Activated CD4-positive, alpha-beta T cell treated with anti-CD3 and anti-CD28 coated beads, Interleukin-2, amount 10 ng/mL, durations not matched to agents 7 days and 5 days (primary cell): ENCODE results near the gene C1orf210. TPM values are rescaled to one million over a fixed set of nuclear protein-coding genes. Genes with fewer than 3 reads are reported as not detected.

Experiments used
- CTCF ChIA-PET: fragments of 350-600 bp; sonication (Branson Sonifier 250); formaldehyde crosslinking; loops from one replicate; lab custom pipeline; 2021; ENCODE audit warnings: antibody characterized with exemption; lab: Charles Lee
- POLR2A ChIA-PET: fragments of 350-600 bp; sonication (Branson Sonifier 250); formaldehyde crosslinking; loops from one replicate; lab custom pipeline; 2021; ENCODE audit warnings: antibody characterized with exemption; lab: Charles Lee
- DNase-seq: peaks from one replicate; pipeline ENCODE4 v3.0.0-alpha.2; 2020
- H3K27ac Mint-ChIP-seq: one replicate; pipeline ENCODE4 v1.8.0; 2021; ENCODE audit warnings: mild to moderate bottlenecking, moderate library complexity, mixed read lengths
- H3K27me3 Mint-ChIP-seq: one replicate; pipeline ENCODE4 v1.8.0; 2021; ENCODE audit warnings: mixed read lengths
- H3K36me3 Mint-ChIP-seq: one replicate; pipeline ENCODE4 v1.8.0; 2021; ENCODE audit warnings: low read depth, mixed read lengths
- H3K4me1 Mint-ChIP-seq: one replicate; pipeline ENCODE4 v1.8.0; 2021; ENCODE audit warnings: mixed read lengths
- H3K4me3 Mint-ChIP-seq: one replicate; pipeline ENCODE4 v1.8.0; 2021; ENCODE audit warnings: mild to moderate bottlenecking, moderate library complexity, mixed read lengths
- H3K9me3 Mint-ChIP-seq: one replicate; pipeline ENCODE4 v1.8.0; 2021; ENCODE audit warnings: mixed read lengths
- total RNA-seq, 2 experiments: library from RNA; stranded (reverse); gene quantifications; one replicate each; pipeline ENCODE4 v1.2.3, GENCODE V29; 2021

Gene C1orf210
- total RNA-seq, 2 experiments from 2014 or later, result not detected

GRCh38 chr1:43307458-43308158, 22.2 kb upstream of the C1orf210 start:
- Mint-ChIP-seq H3K9me3 (no peaks in the 10 kb centered on the region), H3K27me3 (no peaks in the 10 kb centered on the region), H3K36me3 (no peaks in the 10 kb centered on the region), H3K27ac (no peak overlapping the region), H3K4me1 (no peaks in the 10 kb centered on the region), H3K4me3 (no peak overlapping the region)
- ChIA-PET CTCF (interaction anchor here (1.1 kb wide), 1 partner anchor 26 kb away, joined by 3 read pairs; no protein-coding TSS in a partner anchor), POLR2A (no interaction called here)
- no peak for DNase-seq

DNA sequence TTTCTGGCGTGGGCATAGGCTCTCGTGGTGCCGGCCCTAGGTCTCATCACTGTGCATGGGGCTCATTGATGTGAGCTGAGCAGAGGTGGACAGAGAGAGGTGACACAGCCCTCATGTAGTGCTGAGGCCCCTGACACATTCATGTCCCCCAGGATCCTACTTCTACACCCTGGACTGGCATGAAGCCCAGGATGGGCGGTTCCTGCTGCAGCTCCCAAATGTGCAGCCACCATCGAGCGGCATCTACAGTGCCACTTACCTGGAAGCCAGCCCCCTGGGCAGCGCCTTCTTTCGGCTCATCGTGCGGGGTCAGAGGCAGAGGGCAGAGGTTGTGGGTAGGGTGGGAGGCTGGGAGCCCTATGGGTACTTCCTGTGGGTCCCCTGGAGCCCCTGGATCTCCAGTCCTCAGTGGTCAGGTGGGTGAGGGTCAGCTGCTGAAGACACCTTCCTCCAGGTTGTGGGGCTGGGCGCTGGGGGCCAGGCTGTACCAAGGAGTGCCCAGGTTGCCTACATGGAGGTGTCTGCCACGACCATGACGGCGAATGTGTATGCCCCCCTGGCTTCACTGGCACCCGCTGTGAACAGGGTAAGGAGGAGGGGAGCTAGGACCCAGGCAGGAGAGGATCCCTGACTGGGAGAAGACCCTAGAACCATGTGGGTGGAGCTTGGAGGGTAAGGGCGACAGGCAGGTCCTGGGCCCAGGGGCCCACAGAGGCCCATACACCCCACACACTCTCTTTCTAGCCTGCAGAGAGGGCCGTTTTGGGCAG, 21.5 kb upstream of the C1orf210 start:
- no peaks in the 10 kb centered on the region for H3K36me3 Mint-ChIP-seq
- H3K4me1 Mint-ChIP-seq, result no peaks in the 10 kb centered on the region
- no peak overlapping the region for H3K4me3 Mint-ChIP-seq
- CTCF ChIA-PET, result no interaction called here
- no peaks in the 10 kb centered on the region for H3K9me3 Mint-ChIP-seq
- no peak for DNase-seq
- H3K27me3 Mint-ChIP-seq, result no peaks in the 10 kb centered on the region
- no peak overlapping the region for H3K27ac Mint-ChIP-seq
- POLR2A ChIA-PET, result no interaction called here

DNA sequence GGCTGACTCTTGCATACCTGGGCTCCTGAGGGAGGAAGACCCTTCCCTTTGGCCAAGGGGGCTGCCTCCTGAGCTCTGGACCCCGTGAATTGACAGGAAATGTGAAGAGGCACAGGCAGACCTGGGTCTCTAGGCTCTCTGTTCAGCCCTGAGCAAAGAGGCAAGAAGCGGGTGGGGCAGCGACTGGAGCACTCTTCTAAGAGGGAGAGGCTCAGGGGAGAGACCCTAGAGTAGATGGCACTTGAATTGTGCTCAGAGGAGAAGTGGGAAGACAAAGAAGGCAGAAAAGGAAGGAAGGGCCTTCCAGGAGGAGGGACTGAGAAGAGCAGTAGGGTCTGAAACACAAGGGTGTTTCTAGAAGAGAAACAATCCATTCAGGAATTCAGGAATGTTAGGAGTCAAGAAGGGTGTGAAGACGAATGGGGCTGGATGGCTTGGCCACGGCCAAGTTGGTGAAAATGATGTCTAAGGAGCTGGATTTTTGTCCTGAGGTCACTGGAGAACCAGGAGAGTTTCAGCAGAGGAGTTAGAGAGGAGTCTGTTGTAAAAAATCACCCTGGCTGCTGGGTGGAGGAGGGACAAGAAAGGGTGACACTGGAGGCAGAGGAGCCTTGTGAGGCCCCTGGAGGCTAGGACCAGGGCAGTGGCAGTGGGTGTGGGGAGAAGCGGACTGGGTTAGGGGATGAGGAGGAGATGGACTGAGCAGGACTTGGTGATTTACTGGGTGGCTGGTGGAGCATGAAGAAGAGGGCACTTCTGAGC, 20.7 kb upstream of the C1orf210 start:
- no peaks in the 10 kb centered on the region for H3K9me3 Mint-ChIP-seq
- H3K36me3 Mint-ChIP-seq, result no peaks in the 10 kb centered on the region
- H3K4me1 Mint-ChIP-seq, result no peaks in the 10 kb centered on the region
- no peak overlapping the region for H3K27ac Mint-ChIP-seq
- CTCF ChIA-PET, result interaction anchor here (1.0 kb wide), 1 partner anchor 29 kb away, joined by 3 read pairs; no protein-coding TSS in a partner anchor
- H3K4me3 Mint-ChIP-seq, result no peak overlapping the region
- no peaks in the 10 kb centered on the region for H3K27me3 Mint-ChIP-seq
- POLR2A ChIA-PET, result no interaction called here
- no peak for DNase-seq

DNA sequence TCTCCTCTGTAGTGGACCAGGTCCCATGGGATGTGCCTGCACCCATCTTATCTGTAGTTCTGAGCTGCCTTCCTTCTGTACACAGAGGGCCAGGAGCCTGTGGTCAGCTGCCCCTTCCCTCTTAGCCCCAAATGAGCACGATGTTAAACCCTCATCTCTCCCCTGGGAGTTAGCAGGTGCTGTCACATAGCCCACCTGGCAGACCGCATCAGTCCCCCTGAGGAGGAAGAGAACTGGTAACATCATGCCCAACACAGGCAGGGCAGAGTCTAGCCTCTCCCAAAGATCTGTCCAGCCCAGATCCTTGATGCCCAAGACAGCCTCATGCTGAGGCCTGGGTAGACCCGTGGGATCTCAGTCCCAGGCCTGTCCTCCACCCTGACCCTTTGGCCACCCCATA, 20.1 kb upstream of the C1orf210 start:
- ChIA-PET POLR2A (no interaction called here), CTCF (interaction anchor here (1.0 kb wide), 1 partner anchor 30 kb away, joined by 3 read pairs; no protein-coding TSS in a partner anchor)
- Mint-ChIP-seq H3K27ac (no peak overlapping the region), H3K4me3 (no peak overlapping the region), H3K4me1 (no peaks in the 10 kb centered on the region), H3K9me3 (no peaks in the 10 kb centered on the region), H3K36me3 (no peaks in the 10 kb centered on the region), H3K27me3 (no peaks in the 10 kb centered on the region)
- no peak for DNase-seq

- Mint-ChIP-seq H3K27me3 (no peaks in the 10 kb centered on the region), H3K9me3 (no peaks in the 10 kb centered on the region)
- no peak for DNase-seq
Observed at GRCh38 chr1:43304771-43305300, 19.5 kb upstream of the C1orf210 start.

GRCh38 chr1:43304314-43304681, 18.9 kb upstream of the C1orf210 start:
- no peak overlapping the region for H3K27ac Mint-ChIP-seq
- DNase-seq, result no peak
- no peaks in the 10 kb centered on the region for H3K36me3 Mint-ChIP-seq
- CTCF ChIA-PET, result no interaction called here
- no peaks in the 10 kb centered on the region for H3K4me1 Mint-ChIP-seq
- H3K27me3 Mint-ChIP-seq, result no peaks in the 10 kb centered on the region
- H3K9me3 Mint-ChIP-seq, result no peaks in the 10 kb centered on the region
- no peak overlapping the region for H3K4me3 Mint-ChIP-seq
- POLR2A ChIA-PET, result no interaction called here

More at GRCh38 chr1:43304771-43305300, 19.5 kb upstream of the C1orf210 start:
- no peaks in the 10 kb centered on the region for H3K4me1 Mint-ChIP-seq
- ChIA-PET CTCF (no interaction called here), POLR2A (no interaction called here)
- H3K4me3 Mint-ChIP-seq, result no peak overlapping the region
- no peaks in the 10 kb centered on the region for H3K36me3 Mint-ChIP-seq
- no peak overlapping the region for H3K27ac Mint-ChIP-seq

DNA sequence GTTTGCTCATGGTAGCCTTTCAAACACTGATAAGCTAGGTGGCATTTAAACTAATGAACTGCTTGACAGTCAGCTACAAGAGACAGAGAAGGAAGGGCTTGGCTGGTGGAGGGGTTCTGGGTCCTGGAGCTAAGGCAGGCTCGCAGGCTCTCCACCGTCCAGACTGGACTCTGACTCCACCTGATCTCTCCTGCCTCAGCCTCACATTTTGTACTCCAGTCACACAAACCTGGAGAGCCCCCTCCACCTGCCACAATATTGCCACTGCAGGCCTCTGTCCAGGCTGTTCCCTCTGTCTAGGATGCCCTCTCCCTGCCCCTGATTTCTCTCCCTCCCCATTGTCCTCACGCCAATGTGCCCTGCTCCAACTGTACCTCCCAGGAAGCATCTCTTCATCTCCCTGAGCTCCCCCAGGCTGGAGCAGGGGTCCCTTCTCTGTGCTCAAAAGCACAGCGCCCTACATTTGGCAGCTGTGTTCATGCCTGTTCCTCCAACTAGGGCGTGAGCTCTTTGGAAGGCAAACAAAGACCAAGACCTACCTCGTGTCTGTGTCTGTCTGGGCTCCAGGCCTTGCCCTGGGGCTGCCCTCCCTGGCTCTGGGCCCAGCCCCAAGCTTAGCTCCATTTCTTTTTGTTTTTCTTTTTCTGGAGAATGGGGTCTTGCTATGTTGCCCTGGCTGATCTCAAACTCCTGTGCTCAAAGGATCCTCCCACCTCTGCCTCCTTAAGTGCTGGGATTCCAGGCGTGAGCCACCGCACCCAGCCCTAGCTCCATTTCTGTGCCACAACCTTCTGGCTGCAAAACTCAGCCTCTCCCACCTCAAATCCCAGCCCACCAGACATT, 18.3 kb upstream of the C1orf210 start:
- no peaks in the 10 kb centered on the region for H3K36me3 Mint-ChIP-seq
- H3K27ac Mint-ChIP-seq, result no peak overlapping the region
- H3K4me3 Mint-ChIP-seq, result no peak overlapping the region
- H3K4me1 Mint-ChIP-seq, result no peaks in the 10 kb centered on the region
- CTCF ChIA-PET, result interaction anchor here (1.0 kb wide), 1 partner anchor 17 kb away, joined by 5 read pairs; no protein-coding TSS in a partner anchor
- H3K27me3 Mint-ChIP-seq, result no peaks in the 10 kb centered on the region
- POLR2A ChIA-PET, result no interaction called here
- H3K9me3 Mint-ChIP-seq, result no peaks in the 10 kb centered on the region
- no peak for DNase-seq

DNA sequence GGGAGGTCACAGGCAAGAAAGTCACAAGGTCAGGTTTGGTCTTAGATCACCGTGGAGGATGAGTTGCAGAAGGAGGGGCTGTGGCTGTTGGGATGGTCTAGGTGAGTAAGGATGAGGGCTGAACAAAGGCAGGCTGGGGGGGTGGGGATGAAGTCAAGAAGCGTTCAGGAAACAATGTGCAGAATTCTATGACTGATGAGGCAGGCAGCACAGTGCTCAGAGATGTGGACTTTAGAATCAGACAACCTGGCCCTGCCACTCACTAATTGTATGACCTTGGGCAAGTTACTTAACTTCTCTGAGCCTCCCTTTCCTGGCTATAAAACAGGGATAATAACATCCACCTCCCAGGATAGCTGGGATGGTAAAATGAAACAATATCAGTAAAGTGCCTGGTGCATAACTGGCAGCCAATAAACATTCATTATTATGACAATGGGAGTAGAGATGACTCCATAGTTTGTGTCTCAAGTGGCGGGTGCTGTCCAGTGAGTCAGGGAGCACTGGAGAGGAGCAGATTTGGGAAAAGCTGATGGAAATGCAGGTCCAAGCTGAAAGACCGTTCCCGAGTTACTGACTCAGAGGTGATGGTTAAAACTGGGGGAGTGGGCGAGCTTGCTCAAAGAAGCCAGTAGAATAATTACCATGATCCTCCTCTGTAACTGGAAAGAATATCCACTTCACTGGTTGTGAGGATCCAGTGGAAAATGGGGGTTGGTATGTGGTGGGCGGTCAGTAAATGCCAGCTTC, 17.5 kb upstream of the C1orf210 start:
- ChIA-PET POLR2A (no interaction called here), CTCF (interaction anchor here (1.0 kb wide), 1 partner anchor 18 kb away, joined by 5 read pairs; no protein-coding TSS in a partner anchor)
- no peaks in the 10 kb centered on the region for H3K36me3 Mint-ChIP-seq
- DNase-seq, result no peak
- H3K27me3 Mint-ChIP-seq, result no peaks in the 10 kb centered on the region
- no peaks in the 10 kb centered on the region for H3K9me3 Mint-ChIP-seq
- no peak overlapping the region for H3K4me3 Mint-ChIP-seq
- no peak overlapping the region for H3K27ac Mint-ChIP-seq
- H3K4me1 Mint-ChIP-seq, result no peaks in the 10 kb centered on the region

GRCh38 chr1:43302201-43302600, 16.8 kb upstream of the C1orf210 start:
- ChIA-PET POLR2A (no interaction called here), CTCF (no interaction called here)
- Mint-ChIP-seq H3K36me3 (no peaks in the 10 kb centered on the region), H3K9me3 (no peaks in the 10 kb centered on the region), H3K4me1 (no peaks in the 10 kb centered on the region), H3K27me3 (no peaks in the 10 kb centered on the region), H3K4me3 (no peak overlapping the region), H3K27ac (no peak overlapping the region)
- DNase-seq, result no peak

DNA sequence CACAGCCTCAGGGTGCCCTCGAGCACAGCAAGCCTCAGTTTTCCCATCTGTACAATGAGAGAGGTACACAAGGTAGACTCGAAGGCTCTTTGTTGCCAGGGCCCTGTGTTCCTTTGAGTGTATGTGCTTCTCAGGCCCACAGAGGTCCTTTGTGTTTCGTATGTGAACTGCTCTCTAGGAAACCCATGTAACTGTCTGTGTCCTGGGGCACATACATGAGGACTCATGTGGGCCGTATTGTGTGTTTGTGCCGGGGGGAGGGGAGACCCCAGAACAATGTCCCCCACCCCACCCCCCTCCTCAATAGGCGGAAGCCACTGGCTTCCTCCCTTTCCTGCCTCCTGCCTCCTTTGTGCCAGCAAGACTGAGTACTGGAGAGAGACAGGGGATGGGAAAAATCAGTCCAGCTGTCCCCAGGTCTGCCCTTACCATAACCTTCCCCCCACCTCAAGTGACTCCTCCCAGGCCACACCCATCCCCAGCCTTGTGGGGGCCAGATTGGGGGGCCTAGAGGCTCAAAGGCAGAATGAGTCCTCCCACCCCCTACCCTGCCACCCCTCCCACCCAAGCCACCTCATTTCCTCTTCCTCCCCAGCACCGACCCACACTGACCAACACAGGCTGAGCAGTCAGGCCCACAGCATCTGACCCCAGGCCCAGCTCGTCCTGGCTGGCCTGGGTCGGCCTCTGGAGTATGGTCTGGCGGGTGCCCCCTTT, 15.2 kb upstream of the C1orf210 start, which contains the start of gene TIE1:
TSS of gene TIE1 (plus strand) at position 605 of the 717 bp plus-strand sequence. CDS start at position 695, 90 bp downstream.
- no peak for DNase-seq
- H3K4me1 Mint-ChIP-seq, result peaks cover 13% of the 10 kb centered on the region
- POLR2A ChIA-PET, result no interaction called here
- H3K27ac Mint-ChIP-seq, result no peak within 1 kb of the TSS
- H3K27me3 Mint-ChIP-seq, result no peaks in the 10 kb centered on the region
- H3K9me3 Mint-ChIP-seq, result no peaks in the 10 kb centered on the region
- no peak within 1 kb of the TSS for H3K4me3 Mint-ChIP-seq
- CTCF ChIA-PET, result no interaction called here
- no peaks in the 10 kb centered on the region for H3K36me3 Mint-ChIP-seq

- POLR2A ChIA-PET, result no interaction called here
- Mint-ChIP-seq H3K27ac (no peak overlapping the region), H3K27me3 (no peaks in the 10 kb centered on the region), H3K4me1 (peaks cover 24% of the 10 kb centered on the region), H3K36me3 (no peaks in the 10 kb centered on the region), H3K9me3 (no peaks in the 10 kb centered on the region), H3K4me3 (no peak overlapping the region)
- CTCF ChIA-PET, result no interaction called here
- no peak for DNase-seq
Observed at GRCh38 chr1:43299101-43299500, 13.7 kb upstream of the C1orf210 start.
